Tibial nerve (tissue), 4 donors: Measurements from ENCODE around the gene CTAGE1.

Source experiments
- CTCF ChIP-seq, 5 experiments: fragments of 200-600 bp in 3 of 5; fragments of 450-650 bp in 2 of 5; sonication (generic) in 3 of 5; IDR thresholded peaks; one replicate each; pipeline ENCODE4 v1.5.1; 2016 to 2019; ENCODE audit warnings: antibody characterized with exemption in 5 of 5, mild to moderate bottlenecking in 3 of 5, moderate library complexity in 2 of 5
- EP300 ChIP-seq, 2 donors: sonication (generic); formaldehyde crosslinking; IDR thresholded peaks; one replicate each; pipeline ENCODE4 v1.6.1; 2017; ENCODE audit warnings: antibody characterized with exemption in 2 of 2, mild to moderate bottlenecking in 1 of 2
- POLR2A ChIP-seq, 2 donors: fragments of 450-650 bp; IDR thresholded peaks; one replicate each; pipeline ENCODE4 v1.6.1; 2017; ENCODE audit warnings: antibody characterized with exemption in 2 of 2, mild to moderate bottlenecking in 2 of 2, moderate library complexity in 2 of 2

- TF ChIP-seq CTCF (IDR thresholded peaks at IDR 0.05) (no peak), POLR2A (IDR thresholded peaks at IDR 0.05) (no peak), EP300 (IDR thresholded peaks at IDR 0.05) (no peak)
Measured at GRCh38 chr18:22453315-22453714, 35.6 kb upstream of the CTAGE1 start.
